HEK293 (cell line): ENCODE data around the gene HOXD12.

ENCODE experiments used
- GLIS1 ChIP-seq: fragments of 450-650 bp; formaldehyde crosslinking; IDR thresholded peaks from 2 replicates; pipeline ENCODE4 v1.5.1; 2016; ENCODE audit warnings: missing biosample characterization, missing genetic modification characterization
- KLF1 ChIP-seq: fragments of 450-650 bp; formaldehyde crosslinking; IDR thresholded peaks from 2 replicates; pipeline ENCODE4 v1.5.1; 2016; ENCODE audit warnings: missing biosample characterization, missing genetic modification characterization
- KLF7 ChIP-seq: fragments of 450-650 bp; formaldehyde crosslinking; IDR thresholded peaks from 2 replicates; pipeline ENCODE4 v1.5.1; 2016; ENCODE audit warnings: missing biosample characterization, missing genetic modification characterization, borderline replicate concordance
- OSR2 ChIP-seq: fragments of 450-650 bp; formaldehyde crosslinking; IDR thresholded peaks from 2 replicates; pipeline ENCODE4 v1.5.1; 2016; ENCODE audit warnings: missing biosample characterization, missing genetic modification characterization
- PRDM1 ChIP-seq: fragments of 450-650 bp; formaldehyde crosslinking; IDR thresholded peaks from 2 replicates; pipeline ENCODE4; 2016; ENCODE audit warnings: missing biosample characterization, missing genetic modification characterization
- YY2 ChIP-seq: fragments of 450-650 bp; formaldehyde crosslinking; IDR thresholded peaks from 2 replicates; pipeline ENCODE4 v1.5.1; 2016; ENCODE audit warnings: missing biosample characterization, missing genetic modification characterization
- ZBTB17 ChIP-seq: fragments of 450-650 bp; formaldehyde crosslinking; IDR thresholded peaks from 2 replicates; pipeline ENCODE4 v1.5.1; 2016; ENCODE audit warnings: missing biosample characterization, missing genetic modification characterization
- ZBTB7A ChIP-seq: fragments of 450-650 bp; formaldehyde crosslinking; IDR thresholded peaks from 2 replicates; pipeline ENCODE4 v1.5.1; 2016; ENCODE audit warnings: low read depth, missing biosample characterization, missing genetic modification characterization
- ZFP69B ChIP-seq: fragments of 450-650 bp; formaldehyde crosslinking; IDR thresholded peaks from 2 replicates; pipeline ENCODE4 v1.5.1; 2016; ENCODE audit warnings: missing biosample characterization, missing genetic modification characterization
- ZNF121 ChIP-seq: fragments of 450-650 bp; formaldehyde crosslinking; IDR thresholded peaks from 2 replicates; pipeline ENCODE4 v1.5.1; 2016; ENCODE audit warnings: missing biosample characterization, missing genetic modification characterization
- ZNF169 ChIP-seq: fragments of 450-650 bp; formaldehyde crosslinking; IDR thresholded peaks from 2 replicates; pipeline ENCODE4 v1.5.1; 2016; ENCODE audit warnings: missing biosample characterization, missing genetic modification characterization
- ZNF2 ChIP-seq: fragments of 450-650 bp; formaldehyde crosslinking; IDR thresholded peaks from 2 replicates; pipeline ENCODE4 v1.5.1; 2016; ENCODE audit warnings: missing biosample characterization, missing genetic modification characterization
- ZNF350 ChIP-seq: fragments of 450-650 bp; formaldehyde crosslinking; IDR thresholded peaks from 2 replicates; pipeline ENCODE4 v1.5.0; 2017; ENCODE audit warnings: missing biosample characterization, mild to moderate bottlenecking, missing genetic modification characterization
- ZNF549 ChIP-seq: fragments of 450-650 bp; IDR thresholded peaks from 2 replicates; pipeline ENCODE4 v1.5.1; 2018; ENCODE audit warnings: missing biosample characterization, missing genetic modification characterization, mild to moderate bottlenecking, inconsistent platforms, moderate library complexity
- ZNF621 ChIP-seq: fragments of 450-650 bp; formaldehyde crosslinking; IDR thresholded peaks from 2 replicates; pipeline ENCODE4 v1.5.1; 2017; ENCODE audit warnings: missing biosample characterization, missing genetic modification characterization
- ZNF747 ChIP-seq: fragments of 450-650 bp; formaldehyde crosslinking; IDR thresholded peaks from 2 replicates; pipeline ENCODE4 v1.5.1; 2016; ENCODE audit warnings: missing biosample characterization, missing genetic modification characterization
- ZNF76 ChIP-seq: fragments of 450-650 bp; formaldehyde crosslinking; IDR thresholded peaks from 2 replicates; pipeline ENCODE4; 2016; ENCODE audit warnings: low read depth, missing biosample characterization, missing genetic modification characterization, borderline replicate concordance
- ZNF792 ChIP-seq: fragments of 450-650 bp; formaldehyde crosslinking; IDR thresholded peaks from 2 replicates; pipeline ENCODE4 v1.5.1; 2016; ENCODE audit warnings: missing biosample characterization, missing genetic modification characterization
- ZNF837 ChIP-seq: fragments of 450-650 bp; formaldehyde crosslinking; IDR thresholded peaks from 2 replicates; pipeline ENCODE4 v1.5.1; 2016; ENCODE audit warnings: missing biosample characterization, missing genetic modification characterization
- ZSCAN30 ChIP-seq: fragments of 450-650 bp; IDR thresholded peaks from 2 replicates; pipeline ENCODE4 v1.5.1; 2018; ENCODE audit warnings: missing biosample characterization, mild to moderate bottlenecking, missing genetic modification characterization, moderate library complexity
- ZXDB ChIP-seq: fragments of 450-650 bp; formaldehyde crosslinking; IDR thresholded peaks from 2 replicates; pipeline ENCODE4 v1.5.1; 2016; ENCODE audit warnings: missing biosample characterization, missing genetic modification characterization
- TF ChIP-seq, protein P1 (sequence below): fragments of 450-650 bp; formaldehyde crosslinking; IDR thresholded peaks from 2 replicates; pipeline ENCODE4 v1.5.1; 2016; ENCODE audit warnings: missing biosample characterization, missing genetic modification characterization
- TF ChIP-seq, protein P2 (sequence below): fragments of 450-650 bp; formaldehyde crosslinking; IDR thresholded peaks from 2 replicates; pipeline ENCODE4 v1.5.1; 2016; ENCODE audit warnings: missing biosample characterization, missing genetic modification characterization
- TF ChIP-seq, protein P3 (sequence below): fragments of 450-650 bp; formaldehyde crosslinking; IDR thresholded peaks from 2 replicates; pipeline ENCODE4 v1.5.1; 2017; ENCODE audit warnings: missing biosample characterization, missing genetic modification characterization
- TF ChIP-seq, protein P4 (sequence below): fragments of 450-650 bp; formaldehyde crosslinking; IDR thresholded peaks from 2 replicates; pipeline ENCODE4 v1.5.1; 2016; ENCODE audit warnings: missing biosample characterization, missing genetic modification characterization
- TF ChIP-seq, protein P5 (sequence below): fragments of 450-650 bp; formaldehyde crosslinking; IDR thresholded peaks from 2 replicates; pipeline ENCODE4 v1.5.0; 2017; ENCODE audit warnings: missing biosample characterization, missing genetic modification characterization, borderline replicate concordance
- TF ChIP-seq, protein P6 (sequence below): fragments of 450-650 bp; formaldehyde crosslinking; optimal IDR thresholded peaks from 2 replicates; pipeline ENCODE3; 2016; ENCODE audit warnings: missing biosample characterization, mild to moderate bottlenecking, missing genetic modification characterization
- TF ChIP-seq, protein P7 (sequence below): fragments of 450-650 bp; formaldehyde crosslinking; IDR thresholded peaks from 2 replicates; pipeline ENCODE4 v1.5.1; 2016; ENCODE audit warnings: missing biosample characterization, missing genetic modification characterization

HOXD12 gene

DNA sequence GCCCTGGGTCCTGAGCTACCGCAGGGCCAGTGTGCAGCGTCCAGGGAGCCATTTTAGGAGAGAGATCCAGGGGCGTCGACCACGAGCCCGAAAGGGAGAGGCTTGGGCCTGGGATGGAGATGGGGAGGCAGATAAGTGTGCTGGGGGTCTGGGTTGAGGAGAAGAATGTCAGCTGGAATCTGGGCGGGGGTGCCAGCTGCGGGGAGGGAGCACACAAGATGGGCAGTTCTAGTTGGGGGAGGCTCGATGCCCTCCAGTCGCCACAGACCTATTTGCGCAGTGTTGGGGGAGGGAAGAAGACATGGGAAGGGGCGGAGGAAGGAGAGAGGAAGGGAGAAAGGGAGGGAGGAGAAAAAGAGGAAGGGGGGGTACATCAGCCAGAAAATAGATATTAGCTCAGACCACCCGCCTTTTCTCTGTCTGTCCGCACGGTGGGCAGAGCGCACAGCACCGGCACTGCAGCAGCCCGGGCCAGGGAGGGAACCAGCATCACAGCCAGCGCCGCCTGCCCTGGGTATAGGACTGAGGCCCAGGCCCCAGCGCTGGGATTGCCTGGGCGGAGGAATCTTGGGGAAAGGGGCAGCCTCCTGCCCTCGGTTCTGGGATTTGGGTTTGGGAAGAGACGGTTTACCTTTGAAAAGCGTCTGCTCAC is 5.6 kb downstream of the HOXD12 start (continued):
- TF ChIP-seq, protein P1, sequence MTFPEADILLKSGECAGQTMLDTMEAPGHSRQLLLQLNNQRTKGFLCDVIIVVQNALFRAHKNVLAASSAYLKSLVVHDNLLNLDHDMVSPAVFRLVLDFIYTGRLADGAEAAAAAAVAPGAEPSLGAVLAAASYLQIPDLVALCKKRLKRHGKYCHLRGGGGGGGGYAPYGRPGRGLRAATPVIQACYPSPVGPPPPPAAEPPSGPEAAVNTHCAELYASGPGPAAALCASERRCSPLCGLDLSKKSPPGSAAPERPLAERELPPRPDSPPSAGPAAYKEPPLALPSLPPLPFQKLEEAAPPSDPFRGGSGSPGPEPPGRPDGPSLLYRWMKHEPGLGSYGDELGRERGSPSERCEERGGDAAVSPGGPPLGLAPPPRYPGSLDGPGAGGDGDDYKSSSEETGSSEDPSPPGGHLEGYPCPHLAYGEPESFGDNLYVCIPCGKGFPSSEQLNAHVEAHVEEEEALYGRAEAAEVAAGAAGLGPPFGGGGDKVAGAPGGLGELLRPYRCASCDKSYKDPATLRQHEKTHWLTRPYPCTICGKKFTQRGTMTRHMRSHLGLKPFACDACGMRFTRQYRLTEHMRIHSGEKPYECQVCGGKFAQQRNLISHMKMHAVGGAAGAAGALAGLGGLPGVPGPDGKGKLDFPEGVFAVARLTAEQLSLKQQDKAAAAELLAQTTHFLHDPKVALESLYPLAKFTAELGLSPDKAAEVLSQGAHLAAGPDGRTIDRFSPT = peak; percentile 98
- peak; percentile 77 for TF ChIP-seq ZNF76
- TF ChIP-seq ZNF621 (tag by site-specific recombination) = no peak
- TF ChIP-seq OSR2 (tag by site-specific recombination) = 0 out of 2 replicates have a peak, but pooled peaks have one; percentile 24
- TF ChIP-seq, protein P2, sequence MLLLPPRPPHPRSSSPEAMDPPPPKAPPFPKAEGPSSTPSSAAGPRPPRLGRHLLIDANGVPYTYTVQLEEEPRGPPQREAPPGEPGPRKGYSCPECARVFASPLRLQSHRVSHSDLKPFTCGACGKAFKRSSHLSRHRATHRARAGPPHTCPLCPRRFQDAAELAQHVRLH = no peak
- 0 out of 2 replicates have a peak, but pooled peaks have one; percentile 23 for TF ChIP-seq ZSCAN30 (tag by site-specific recombination)
- TF ChIP-seq, protein P3, sequence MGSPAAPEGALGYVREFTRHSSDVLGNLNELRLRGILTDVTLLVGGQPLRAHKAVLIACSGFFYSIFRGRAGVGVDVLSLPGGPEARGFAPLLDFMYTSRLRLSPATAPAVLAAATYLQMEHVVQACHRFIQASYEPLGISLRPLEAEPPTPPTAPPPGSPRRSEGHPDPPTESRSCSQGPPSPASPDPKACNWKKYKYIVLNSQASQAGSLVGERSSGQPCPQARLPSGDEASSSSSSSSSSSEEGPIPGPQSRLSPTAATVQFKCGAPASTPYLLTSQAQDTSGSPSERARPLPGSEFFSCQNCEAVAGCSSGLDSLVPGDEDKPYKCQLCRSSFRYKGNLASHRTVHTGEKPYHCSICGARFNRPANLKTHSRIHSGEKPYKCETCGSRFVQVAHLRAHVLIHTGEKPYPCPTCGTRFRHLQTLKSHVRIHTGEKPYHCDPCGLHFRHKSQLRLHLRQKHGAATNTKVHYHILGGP (tag by site-specific recombination) = no peak
- peak; percentile 73 for TF ChIP-seq ZBTB17
- TF ChIP-seq ZNF792 = no peak
- peak; percentile 76 for TF ChIP-seq PRDM1
- TF ChIP-seq, protein P4, sequence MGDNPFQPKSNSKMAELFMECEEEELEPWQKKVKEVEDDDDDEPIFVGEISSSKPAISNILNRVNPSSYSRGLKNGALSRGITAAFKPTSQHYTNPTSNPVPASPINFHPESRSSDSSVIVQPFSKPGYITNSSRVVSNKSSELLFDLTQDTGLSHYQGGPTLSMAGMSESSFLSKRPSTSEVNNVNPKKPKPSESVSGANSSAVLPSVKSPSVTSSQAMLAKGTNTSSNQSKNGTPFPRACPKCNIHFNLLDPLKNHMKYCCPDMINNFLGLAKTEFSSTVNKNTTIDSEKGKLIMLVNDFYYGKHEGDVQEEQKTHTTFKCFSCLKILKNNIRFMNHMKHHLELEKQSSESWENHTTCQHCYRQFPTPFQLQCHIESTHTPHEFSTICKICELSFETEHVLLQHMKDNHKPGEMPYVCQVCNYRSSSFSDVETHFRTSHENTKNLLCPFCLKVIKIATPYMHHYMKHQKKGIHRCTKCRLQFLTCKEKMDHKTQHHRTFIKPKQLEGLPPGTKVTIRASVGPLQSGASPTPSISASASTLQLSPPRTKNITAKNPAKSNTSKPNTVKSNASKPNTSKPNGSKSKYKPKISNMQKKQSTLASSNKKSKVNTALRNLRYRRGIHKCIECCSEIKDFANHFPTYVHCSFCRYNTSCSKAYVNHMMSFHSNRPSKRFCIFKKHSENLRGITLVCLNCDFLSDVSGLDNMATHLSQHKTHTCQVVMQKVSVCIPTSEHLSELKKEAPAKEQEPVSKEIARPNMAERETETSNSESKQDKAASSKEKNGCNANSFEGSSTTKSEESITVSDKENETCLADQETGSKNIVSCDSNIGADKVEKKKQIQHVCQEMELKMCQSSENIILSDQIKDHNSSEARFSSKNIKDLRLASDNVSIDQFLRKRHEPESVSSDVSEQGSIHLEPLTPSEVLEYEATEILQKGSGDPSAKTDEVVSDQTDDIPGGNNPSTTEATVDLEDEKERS (tag by site-specific recombination) = no peak
- TF ChIP-seq ZNF121 (tag by site-specific recombination) = no peak
- TF ChIP-seq ZNF549 (tag by site-specific recombination) = no peak
- peak; percentile 90 for TF ChIP-seq GLIS1 (tag by site-specific recombination)
- no peak for TF ChIP-seq ZBTB7A
- TF ChIP-seq YY2 = no peak; the same call in 1 of the 2 replicates
- TF ChIP-seq, protein P5, sequence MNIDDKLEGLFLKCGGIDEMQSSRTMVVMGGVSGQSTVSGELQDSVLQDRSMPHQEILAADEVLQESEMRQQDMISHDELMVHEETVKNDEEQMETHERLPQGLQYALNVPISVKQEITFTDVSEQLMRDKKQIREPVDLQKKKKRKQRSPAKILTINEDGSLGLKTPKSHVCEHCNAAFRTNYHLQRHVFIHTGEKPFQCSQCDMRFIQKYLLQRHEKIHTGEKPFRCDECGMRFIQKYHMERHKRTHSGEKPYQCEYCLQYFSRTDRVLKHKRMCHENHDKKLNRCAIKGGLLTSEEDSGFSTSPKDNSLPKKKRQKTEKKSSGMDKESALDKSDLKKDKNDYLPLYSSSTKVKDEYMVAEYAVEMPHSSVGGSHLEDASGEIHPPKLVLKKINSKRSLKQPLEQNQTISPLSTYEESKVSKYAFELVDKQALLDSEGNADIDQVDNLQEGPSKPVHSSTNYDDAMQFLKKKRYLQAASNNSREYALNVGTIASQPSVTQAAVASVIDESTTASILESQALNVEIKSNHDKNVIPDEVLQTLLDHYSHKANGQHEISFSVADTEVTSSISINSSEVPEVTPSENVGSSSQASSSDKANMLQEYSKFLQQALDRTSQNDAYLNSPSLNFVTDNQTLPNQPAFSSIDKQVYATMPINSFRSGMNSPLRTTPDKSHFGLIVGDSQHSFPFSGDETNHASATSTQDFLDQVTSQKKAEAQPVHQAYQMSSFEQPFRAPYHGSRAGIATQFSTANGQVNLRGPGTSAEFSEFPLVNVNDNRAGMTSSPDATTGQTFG (tag by site-specific recombination) = no peak
- TF ChIP-seq KLF7 (tag by site-specific recombination) = peak; percentile 67; the same call in 1 of the 2 replicates
- TF ChIP-seq ZNF169 = no peak
- TF ChIP-seq, protein P6, sequence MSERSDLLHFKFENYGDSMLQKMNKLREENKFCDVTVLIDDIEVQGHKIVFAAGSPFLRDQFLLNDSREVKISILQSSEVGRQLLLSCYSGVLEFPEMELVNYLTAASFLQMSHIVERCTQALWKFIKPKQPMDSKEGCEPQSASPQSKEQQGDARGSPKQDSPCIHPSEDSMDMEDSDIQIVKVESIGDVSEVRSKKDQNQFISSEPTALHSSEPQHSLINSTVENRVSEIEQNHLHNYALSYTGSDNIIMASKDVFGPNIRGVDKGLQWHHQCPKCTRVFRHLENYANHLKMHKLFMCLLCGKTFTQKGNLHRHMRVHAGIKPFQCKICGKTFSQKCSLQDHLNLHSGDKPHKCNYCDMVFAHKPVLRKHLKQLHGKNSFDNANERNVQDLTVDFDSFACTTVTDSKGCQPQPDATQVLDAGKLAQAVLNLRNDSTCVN (tag by site-specific recombination) = no peak
- TF ChIP-seq, protein P7, sequence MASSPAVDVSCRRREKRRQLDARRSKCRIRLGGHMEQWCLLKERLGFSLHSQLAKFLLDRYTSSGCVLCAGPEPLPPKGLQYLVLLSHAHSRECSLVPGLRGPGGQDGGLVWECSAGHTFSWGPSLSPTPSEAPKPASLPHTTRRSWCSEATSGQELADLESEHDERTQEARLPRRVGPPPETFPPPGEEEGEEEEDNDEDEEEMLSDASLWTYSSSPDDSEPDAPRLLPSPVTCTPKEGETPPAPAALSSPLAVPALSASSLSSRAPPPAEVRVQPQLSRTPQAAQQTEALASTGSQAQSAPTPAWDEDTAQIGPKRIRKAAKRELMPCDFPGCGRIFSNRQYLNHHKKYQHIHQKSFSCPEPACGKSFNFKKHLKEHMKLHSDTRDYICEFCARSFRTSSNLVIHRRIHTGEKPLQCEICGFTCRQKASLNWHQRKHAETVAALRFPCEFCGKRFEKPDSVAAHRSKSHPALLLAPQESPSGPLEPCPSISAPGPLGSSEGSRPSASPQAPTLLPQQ (tag by site-specific recombination) = peak; percentile 58
- TF ChIP-seq ZNF350 = no peak
- peak; percentile 18; the same call in 1 of the 2 replicates for TF ChIP-seq ZNF2 (tag by site-specific recombination)
- peak; percentile 70 for TF ChIP-seq ZXDB
- TF ChIP-seq ZNF747 (tag by site-specific recombination) = no peak
- peak; percentile 21; the same call in 1 of the 2 replicates for TF ChIP-seq ZFP69B
- TF ChIP-seq KLF1 = peak; percentile 67
- no peak for TF ChIP-seq ZNF837 (tag by site-specific recombination)
